Stimulated activated naive CD8-positive, alpha-beta T cell treated with anti-CD3 and anti-CD28 coated beads, Interleukin-15, Interleukin-2, amounts not matched to agents 100 ng/mL and 50 ng/mL, for 24 hours (primary cell): ENCODE data around the gene PPFIA4.
"Not testable (repeated sequence)": the region's sequence is repeated elsewhere in the genome, so short reads cannot be mapped to it uniquely, and the experiment has no call there.

Experiments used
- H3K27ac Mint-ChIP-seq: one replicate; pipeline ENCODE4 v1.8.0; 2021; ENCODE audit warnings: mild to moderate bottlenecking, mixed read lengths
- H3K27me3 Mint-ChIP-seq: one replicate; pipeline ENCODE4 v1.8.0; 2021; ENCODE audit warnings: mixed read lengths
- H3K36me3 Mint-ChIP-seq: one replicate; pipeline ENCODE4 v1.8.0; 2021; ENCODE audit warnings: low read depth, mixed read lengths
- H3K4me1 Mint-ChIP-seq: one replicate; pipeline ENCODE4 v1.8.0; 2021; ENCODE audit warnings: low read depth, mixed read lengths
- H3K4me3 Mint-ChIP-seq: one replicate; pipeline ENCODE4 v1.8.0; 2021; ENCODE audit warnings: mild to moderate bottlenecking, mixed read lengths
- H3K9me3 Mint-ChIP-seq: one replicate; pipeline ENCODE4 v1.8.0; 2021; ENCODE audit warnings: mixed read lengths

PPFIA4 gene

GRCh38 chr1:203026031-203026665, at the start of gene PPFIA4:
Gene PPFIA4 (plus strand): TSS chr1:203026491. CDS start chr1:203039009, 12,518 bp downstream.
- Mint-ChIP-seq H3K4me1 (peaks cover 13% of the 10 kb centered on the region), H3K4me3 (peak within 1 kb of the TSS; percentile 83), H3K9me3 (peaks cover 7% of the 10 kb centered on the region), H3K27ac (peak within 1 kb of the TSS; percentile 70), H3K36me3 (peaks cover 40% of the 10 kb centered on the region), H3K27me3 (peaks cover 4% of the 10 kb centered on the region)

GRCh38 chr1:202976633-202977032, 49.7 kb upstream of the PPFIA4 start:
- Mint-ChIP-seq H3K4me1 (no peaks in the 10 kb centered on the region), H3K27me3 (peaks cover 11% of the 10 kb centered on the region)

GRCh38 chr1:202979459-202979858, 46.8 kb upstream of the PPFIA4 start:
- no peaks in the 10 kb centered on the region for H3K36me3 Mint-ChIP-seq
- H3K27me3 Mint-ChIP-seq, result peaks cover 11% of the 10 kb centered on the region
- H3K4me3 Mint-ChIP-seq, result no peak overlapping the region
- H3K9me3 Mint-ChIP-seq, result no peaks in the 10 kb centered on the region
- no peaks in the 10 kb centered on the region for H3K4me1 Mint-ChIP-seq
- no peak overlapping the region for H3K27ac Mint-ChIP-seq

More at GRCh38 chr1:202976633-202977032, 49.7 kb upstream of the PPFIA4 start:
- no peaks in the 10 kb centered on the region for H3K36me3 Mint-ChIP-seq
- H3K9me3 Mint-ChIP-seq, result no peaks in the 10 kb centered on the region
- H3K27ac Mint-ChIP-seq, result no peak overlapping the region
- H3K4me3 Mint-ChIP-seq, result no peak overlapping the region

GRCh38 chr1:202981939-202982338, 44.4 kb upstream of the PPFIA4 start:
- Mint-ChIP-seq H3K4me1 (no peaks in the 10 kb centered on the region), H3K4me3 (no peak overlapping the region), H3K9me3 (no peaks in the 10 kb centered on the region), H3K27ac (no peak overlapping the region), H3K27me3 (peaks cover 11% of the 10 kb centered on the region), H3K36me3 (no peaks in the 10 kb centered on the region)

GRCh38 chr1:202982715-202983430, 43.4 kb upstream of the PPFIA4 start:
- Mint-ChIP-seq H3K9me3 (no peaks in the 10 kb centered on the region), H3K4me3 (no peak overlapping the region), H3K36me3 (no peaks in the 10 kb centered on the region), H3K27ac (no peak overlapping the region), H3K4me1 (no peaks in the 10 kb centered on the region), H3K27me3 (peaks cover 11% of the 10 kb centered on the region)

GRCh38 chr1:202986120-202986519, 40.2 kb upstream of the PPFIA4 start:
- H3K9me3 Mint-ChIP-seq, H3K27me3 Mint-ChIP-seq, H3K36me3 Mint-ChIP-seq, H3K4me3 Mint-ChIP-seq, H3K27ac Mint-ChIP-seq, H3K4me1 Mint-ChIP-seq: not testable (repeated sequence)

- Mint-ChIP-seq H3K27ac (no peak overlapping the region), H3K4me1 (no peaks in the 10 kb centered on the region), H3K9me3 (no peaks in the 10 kb centered on the region), H3K36me3 (no peaks in the 10 kb centered on the region), H3K27me3 (peaks cover 7% of the 10 kb centered on the region), H3K4me3 (no peak overlapping the region)
Measured at GRCh38 chr1:202987255-202987654, 39.0 kb upstream of the PPFIA4 start.

GRCh38 chr1:202987922-202988583, 38.2 kb upstream of the PPFIA4 start:
- Mint-ChIP-seq H3K4me3 (no peak overlapping the region), H3K27ac (no peak overlapping the region), H3K36me3 (no peaks in the 10 kb centered on the region), H3K4me1 (no peaks in the 10 kb centered on the region), H3K9me3 (no peaks in the 10 kb centered on the region), H3K27me3 (peaks cover 7% of the 10 kb centered on the region)

- Mint-ChIP-seq H3K9me3 (no peaks in the 10 kb centered on the region), H3K4me1 (no peaks in the 10 kb centered on the region), H3K27ac (no peak overlapping the region), H3K4me3 (no peak overlapping the region), H3K36me3 (no peaks in the 10 kb centered on the region), H3K27me3 (peaks cover 16% of the 10 kb centered on the region)
Measured at GRCh38 chr1:202989879-202990278, 36.4 kb upstream of the PPFIA4 start.

GRCh38 chr1:202991112-202991511, 35.2 kb upstream of the PPFIA4 start:
- Mint-ChIP-seq H3K4me3 (no peak overlapping the region), H3K27me3 (peaks cover 27% of the 10 kb centered on the region), H3K27ac (no peak overlapping the region), H3K36me3 (no peaks in the 10 kb centered on the region), H3K9me3 (no peaks in the 10 kb centered on the region), H3K4me1 (no peaks in the 10 kb centered on the region)

GRCh38 chr1:202994756-202995155, 31.5 kb upstream of the PPFIA4 start:
- Mint-ChIP-seq H3K4me1 (peaks cover 8% of the 10 kb centered on the region), H3K27ac (no peak overlapping the region), H3K4me3 (no peak overlapping the region), H3K27me3 (peaks cover 34% of the 10 kb centered on the region), H3K9me3 (no peaks in the 10 kb centered on the region), H3K36me3 (no peaks in the 10 kb centered on the region)

GRCh38 chr1:202998836-202999750, 27.2 kb upstream of the PPFIA4 start:
- Mint-ChIP-seq H3K4me3 (no peak overlapping the region), H3K27me3 (peaks cover 22% of the 10 kb centered on the region), H3K27ac (no peak overlapping the region), H3K9me3 (no peaks in the 10 kb centered on the region), H3K4me1 (peaks cover 11% of the 10 kb centered on the region), H3K36me3 (no peaks in the 10 kb centered on the region)

GRCh38 chr1:203000217-203000944, 25.9 kb upstream of the PPFIA4 start:
- Mint-ChIP-seq H3K27ac (no peak overlapping the region), H3K4me3 (no peak overlapping the region)

GRCh38 chr1:203001986-203002385, 24.3 kb upstream of the PPFIA4 start:
- peaks cover 24% of the 10 kb centered on the region for H3K4me1 Mint-ChIP-seq
- no peak overlapping the region for H3K4me3 Mint-ChIP-seq
- H3K27ac Mint-ChIP-seq, result no peak overlapping the region
- peaks cover 7% of the 10 kb centered on the region for H3K27me3 Mint-ChIP-seq
- no peaks in the 10 kb centered on the region for H3K36me3 Mint-ChIP-seq
- no peaks in the 10 kb centered on the region for H3K9me3 Mint-ChIP-seq

More at GRCh38 chr1:203000217-203000944, 25.9 kb upstream of the PPFIA4 start:
- H3K9me3 Mint-ChIP-seq, result no peaks in the 10 kb centered on the region
- H3K36me3 Mint-ChIP-seq, result no peaks in the 10 kb centered on the region
- peaks cover 13% of the 10 kb centered on the region for H3K27me3 Mint-ChIP-seq
- peaks cover 12% of the 10 kb centered on the region for H3K4me1 Mint-ChIP-seq
